Body of pancreas (tissue), 4 donors: ENCODE results near the gene SYT2.

Experiments used
- CTCF ChIP-seq, 7 experiments: fragments of 450-650 bp in 4 of 7; fragments of 200-600 bp in 3 of 7; sonication (generic) in 3 of 7; IDR thresholded peaks; one replicate each; pipeline ENCODE4 v1.5.1; 2016 to 2019; ENCODE audit warnings: antibody characterized with exemption in 7 of 7
- POLR2A ChIP-seq, 3 donors: fragments of 450-650 bp; IDR thresholded peaks; one replicate each; pipeline ENCODE4 v1.6.1; 2016; ENCODE audit warnings: antibody characterized with exemption in 3 of 3, mild to moderate bottlenecking in 2 of 3

- TF ChIP-seq POLR2A (IDR thresholded peaks at IDR 0.05) (no peak), CTCF (IDR thresholded peaks at IDR 0.05) (no peak)
Measured at GRCh38 chr1:202716654-202717053, 6.4 kb upstream of the SYT2 start.
